HepG2 (cell line): Measurements from ENCODE around the gene CASR. TPM values are rescaled to one million over a fixed set of nuclear protein-coding genes. Genes with fewer than 3 reads are reported as not detected.

Experiments
- ATAC-seq: fragments of 200-7000 bp; cut with Tn5 transposase; 3 replicates; pipeline ENCODE4 v1.9.1; 2020; ENCODE audit warnings: mild to moderate bottlenecking, moderate library complexity
- BruUV-seq: library from RNA; stranded (reverse); fragments of 400-500 nt; replicated peaks from 2 replicates; lab custom pipeline; 2021; lab: Mats Ljungman, UMichigan
- CTCF ChIA-PET: fragments of 300-600 bp; formaldehyde crosslinking; extraction: SDS; loops from one replicate; lab custom pipeline; 2021; ENCODE audit warnings: low total read pairs, inconsistent platforms, low intra/inter-chr PET ratio; lab: Yijun Ruan, JAX
- POLR2A ChIA-PET: fragments of 350-600 bp; sonication (Branson Sonifier 250); formaldehyde crosslinking; loops from one replicate; lab custom pipeline; 2020; ENCODE audit warnings: antibody characterized with exemption, inconsistent platforms; lab: Yijun Ruan, JAX
- DNase-seq: peaks from one replicate; pipeline ENCODE4 v3.0.0-alpha.2; 2015; ENCODE audit warnings: low spot score
- FAIRE-seq: peaks from 3 replicates; lab custom pipeline; 2011; peaks lifted over from hg19 to GRCh38; lab: Jason Lieb, UNC
- H2AFZ ChIP-seq: one replicate; pipeline ENCODE4 v1.6.1; 2011; ENCODE audit warnings: low read length, inconsistent platforms
- H3K27ac ChIP-seq: fragments of 300-600 bp; 3 replicates; pipeline ENCODE4 v1.8.0; 2011; ENCODE audit warnings: mixed run types, mild to moderate bottlenecking, mixed read lengths, low read length, inconsistent platforms; ENCODE audit not compliant: insufficient read depth; ENCODE audit errors: extremely low read length
- H3K27me3 ChIP-seq, 2 experiments: fragments of 200-600 bp in 1 of 2; 2 replicates in 1 of 2; 3 replicates in 1 of 2; pipeline versions ENCODE4 v1.6.0 to v1.8.0; 2011; ENCODE audit warnings: low read length in 2 of 2, mild to moderate bottlenecking in 2 of 2, moderate library complexity in 2 of 2, inconsistent platforms in 1 of 2; ENCODE audit not compliant: insufficient read depth in 2 of 2, control insufficient read depth in 1 of 2
- H3K36me3 ChIP-seq, 2 experiments: fragments of 200-600 bp in 1 of 2; replicated peaks in 1 of 2; 2 replicates in 1 of 2; 3 replicates in 1 of 2; pipeline versions ENCODE4 v1.5.1 to v1.8.0; 2011; ENCODE audit warnings: low read length in 2 of 2, inconsistent platforms in 1 of 2; ENCODE audit not compliant: insufficient read depth in 2 of 2, control insufficient read depth in 1 of 2
- H3K4me1 ChIP-seq: 2 replicates; pipeline ENCODE4 v1.5.1; 2012; ENCODE audit warnings: low read length, inconsistent platforms; ENCODE audit not compliant: insufficient read depth
- H3K4me2 ChIP-seq: 2 replicates; pipeline ENCODE4 v1.6.0; 2011; ENCODE audit warnings: low read depth, low read length, inconsistent platforms
- H3K4me3 ChIP-seq, 3 experiments: fragments of 200-600 bp in 1 of 3; sonication (generic), shearing (Covaris generic) in 1 of 3; replicated peaks in 1 of 3; 2 replicates each; pipeline ENCODE4 v1.5.1; 2011 to 2016; ENCODE audit warnings: low read length in 3 of 3, inconsistent platforms in 2 of 3, low read depth in 2 of 3, mild to moderate bottlenecking in 2 of 3, control low read depth in 1 of 3, mixed read lengths in 1 of 3; ENCODE audit not compliant: insufficient read depth in 1 of 3
- H3K79me2 ChIP-seq: one replicate; pipeline ENCODE4 v1.6.1; 2011; ENCODE audit warnings: low read length, inconsistent platforms; ENCODE audit not compliant: insufficient read depth
- H3K9ac ChIP-seq: 2 replicates; pipeline ENCODE4 v1.6.0; 2011; ENCODE audit warnings: mild to moderate bottlenecking, low read depth, low read length, inconsistent platforms; ENCODE audit not compliant: insufficient read depth
- H3K9me3 ChIP-seq: 2 replicates; pipeline ENCODE4 v1.5.1; 2012; ENCODE audit warnings: mild to moderate bottlenecking, low read length
- H4K20me1 ChIP-seq: 2 replicates; pipeline ENCODE4 v1.6.0; 2011; ENCODE audit warnings: inconsistent platforms, mild to moderate bottlenecking, low read length, moderate library complexity; ENCODE audit not compliant: insufficient read depth
- ARNT2 ChIP-seq: sonication (generic); formaldehyde crosslinking; IDR thresholded peaks from 2 replicates; pipeline ENCODE4 v1.8.0; 2022; ENCODE audit warnings: mild to moderate bottlenecking, low read depth, missing genetic modification reagents, moderate library complexity
- ATF1 ChIP-seq: IDR thresholded peaks from 2 replicates; pipeline ENCODE4 v1.6.1; 2016; ENCODE audit warnings: mild to moderate bottlenecking, control low read depth
- HDAC1 ChIP-seq: sonication (generic); formaldehyde crosslinking; IDR thresholded peaks from 2 replicates; pipeline ENCODE4 v1.5.1; 2020; ENCODE audit warnings: mild to moderate bottlenecking, missing genetic modification reagents
- MLXIP ChIP-seq: sonication (generic); formaldehyde crosslinking; IDR thresholded peaks from 2 replicates; pipeline ENCODE4 v1.9.0; 2021; ENCODE audit warnings: missing genetic modification reagents, borderline replicate concordance
- PTBP1 ChIP-seq: fragments of 200-400 bp; formaldehyde crosslinking; IDR thresholded peaks from 2 replicates; pipeline ENCODE4 v1.6.1; 2018; ENCODE audit warnings: low read length, low read depth; ENCODE audit not compliant: poor library complexity, severe bottlenecking
- RXRB ChIP-seq: IDR thresholded peaks from 2 replicates; pipeline ENCODE4 v1.6.1; 2016; ENCODE audit warnings: borderline replicate concordance, missing genetic modification reagents, missing compliant biosample characterization
- SPEN ChIP-seq: sonication (generic); formaldehyde crosslinking; IDR thresholded peaks from 2 replicates; pipeline ENCODE4 v1.5.1; 2020; ENCODE audit warnings: low read depth, mild to moderate bottlenecking, missing genetic modification reagents
- SRSF1 ChIP-seq: fragments of 200-400 bp; formaldehyde crosslinking; optimal IDR thresholded peaks from 2 replicates; pipeline ENCODE3; 2017; ENCODE audit warnings: mild to moderate bottlenecking, low read depth, low read length, moderate library complexity
- TBX3 ChIP-seq: fragments of 450-650 bp; IDR thresholded peaks from 2 replicates; pipeline ENCODE4 v1.6.1; 2017; ENCODE audit warnings: antibody characterized with exemption, mild to moderate bottlenecking, inconsistent platforms, borderline replicate concordance
- ZNF136 ChIP-seq: sonication (generic); formaldehyde crosslinking; IDR thresholded peaks from 2 replicates; pipeline ENCODE4 v1.8.1; 2022; ENCODE audit warnings: low read depth, mild to moderate bottlenecking, moderate library complexity, missing genetic modification reagents
- ZNF180 ChIP-seq: sonication (generic); formaldehyde crosslinking; IDR thresholded peaks from 2 replicates; pipeline ENCODE4 v1.4.0; 2020; ENCODE audit warnings: low read depth, missing genetic modification reagents, borderline replicate concordance
- ZSCAN25 ChIP-seq: sonication (generic); formaldehyde crosslinking; IDR thresholded peaks from 2 replicates; pipeline ENCODE4 v1.8.0; 2022; ENCODE audit warnings: mild to moderate bottlenecking, missing genetic modification reagents
- WGBS: methylation state at CpG from one replicate; pipeline ENCODE4 v1.1.6; 2017; ENCODE audit warnings: low lambda C conversion rate; 5-methylcytosine and 5-hydroxymethylcytosine counted together
- in situ Hi-C: cut with HindIII; loops from 2 replicates; pipeline ENCODE4 v1.10.0; 2017; ENCODE audit warnings: low pct_unique_long_range_greater_than_20kb; ENCODE audit not compliant: extremely low pct_ligation_motif_present
- intact Hi-C: fragments of 100-400 bp; cut with micrococcal nuclease; formaldehyde crosslinking; loops from one replicate; pipeline ENCODE4 v1.10.0; 2022; ENCODE audit not compliant: unreplicated experiment
- polyA plus RNA-seq, 8 experiments: library from polyadenylated mRNA; depleted of rRNA in 3 of 8; stranded (reverse) in 7 of 8; unstranded in 1 of 8; fragments of >200 nt; fragmentation: Illumina TruSeq in 4 of 8; extraction: Trizol in 4 of 8; gene quantifications; 2 replicates each; pipeline versions ENCODE4 v1.2.1 to v1.2.3, GENCODE V29; 2011 to 2016; ENCODE audit warnings: low read depth in 4 of 8, missing spikeins in 1 of 8, mixed read lengths in 1 of 8; ENCODE audit not compliant: insufficient read depth in 1 of 8
- total RNA-seq, 5 experiments: library from RNA; depleted of rRNA; stranded (reverse); fragments of >200 nt; fragmentation: Illumina TruSeq; extraction: Trizol; gene quantifications; 2 replicates each; pipeline ENCODE4 v1.2.3, GENCODE V29; 2016; ENCODE audit warnings: low read depth in 1 of 5
- TF ChIP-seq, protein P1 (sequence below): sonication (generic); formaldehyde crosslinking; IDR thresholded peaks from 2 replicates; pipeline ENCODE4 v1.8.1; 2023; ENCODE audit warnings: mild to moderate bottlenecking, missing genetic modification reagents
- TF ChIP-seq, protein P2 (sequence below): sonication (generic); IDR thresholded peaks from 2 replicates; pipeline ENCODE4 v1.6.1; 2016; ENCODE audit warnings: low read depth, borderline replicate concordance
- TF ChIP-seq, protein P3 (sequence below): sonication (generic); formaldehyde crosslinking; IDR thresholded peaks from 2 replicates; pipeline ENCODE4 v1.8.0; 2022; ENCODE audit warnings: low read depth, missing genetic modification reagents
- TF ChIP-seq, protein P4 (sequence below): sonication (generic); formaldehyde crosslinking; IDR thresholded peaks from 2 replicates; pipeline ENCODE4 v1.4.0; 2020; ENCODE audit warnings: missing genetic modification reagents

The CASR gene
- total and polyA plus RNA-seq, 2 of the 13 experiments (the other 11 are each of a cell fraction or from before 2014, with no cell fraction given): not detected

DNA sequence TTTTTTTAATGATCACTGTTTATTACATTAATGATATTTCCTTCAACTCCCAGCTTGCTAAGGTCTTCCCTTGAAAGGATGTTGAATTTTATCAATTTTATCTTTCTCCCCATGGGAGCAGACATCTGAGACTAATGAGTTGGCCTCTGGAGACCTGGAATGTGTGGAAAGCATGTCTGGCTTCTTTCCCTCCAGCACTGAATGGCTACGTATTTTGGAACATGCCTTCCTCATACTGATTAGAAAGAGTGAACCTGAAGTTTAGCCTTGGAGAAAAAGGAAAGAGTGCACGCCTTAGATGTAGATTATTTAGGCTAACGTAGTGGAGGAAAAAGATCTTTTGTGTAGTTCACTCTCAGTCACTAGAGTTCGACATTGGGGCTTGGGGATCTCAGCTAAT, 25.1 kb downstream of the CASR start:
- intact Hi-C loops: no loop called here
- Histone ChIP-seq H3K4me2 (no peak overlapping the region), H3K4me3 (no peak overlapping the region)
- no TSS peak for BruUV-seq
- CTCF ChIA-PET: no interaction called here
- TF ChIP-seq RXRB: no peak
- TF ChIP-seq, protein P1, sequence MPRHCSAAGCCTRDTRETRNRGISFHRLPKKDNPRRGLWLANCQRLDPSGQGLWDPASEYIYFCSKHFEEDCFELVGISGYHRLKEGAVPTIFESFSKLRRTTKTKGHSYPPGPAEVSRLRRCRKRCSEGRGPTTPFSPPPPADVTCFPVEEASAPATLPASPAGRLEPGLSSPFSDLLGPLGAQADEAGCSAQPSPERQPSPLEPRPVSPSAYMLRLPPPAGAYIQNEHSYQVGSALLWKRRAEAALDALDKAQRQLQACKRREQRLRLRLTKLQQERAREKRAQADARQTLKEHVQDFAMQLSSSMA: no peak
- TF ChIP-seq ZNF180 (CRISPR knock-in tag): no peak
- no peak for TF ChIP-seq SPEN (CRISPR knock-in tag)
- no peak for TF ChIP-seq SRSF1
- TF ChIP-seq, protein P2, sequence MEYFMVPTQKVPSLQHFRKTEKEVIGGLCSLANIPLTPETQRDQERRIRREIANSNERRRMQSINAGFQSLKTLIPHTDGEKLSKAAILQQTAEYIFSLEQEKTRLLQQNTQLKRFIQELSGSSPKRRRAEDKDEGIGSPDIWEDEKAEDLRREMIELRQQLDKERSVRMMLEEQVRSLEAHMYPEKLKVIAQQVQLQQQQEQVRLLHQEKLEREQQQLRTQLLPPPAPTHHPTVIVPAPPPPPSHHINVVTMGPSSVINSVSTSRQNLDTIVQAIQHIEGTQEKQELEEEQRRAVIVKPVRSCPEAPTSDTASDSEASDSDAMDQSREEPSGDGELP: no peak
- TF ChIP-seq, protein P3, sequence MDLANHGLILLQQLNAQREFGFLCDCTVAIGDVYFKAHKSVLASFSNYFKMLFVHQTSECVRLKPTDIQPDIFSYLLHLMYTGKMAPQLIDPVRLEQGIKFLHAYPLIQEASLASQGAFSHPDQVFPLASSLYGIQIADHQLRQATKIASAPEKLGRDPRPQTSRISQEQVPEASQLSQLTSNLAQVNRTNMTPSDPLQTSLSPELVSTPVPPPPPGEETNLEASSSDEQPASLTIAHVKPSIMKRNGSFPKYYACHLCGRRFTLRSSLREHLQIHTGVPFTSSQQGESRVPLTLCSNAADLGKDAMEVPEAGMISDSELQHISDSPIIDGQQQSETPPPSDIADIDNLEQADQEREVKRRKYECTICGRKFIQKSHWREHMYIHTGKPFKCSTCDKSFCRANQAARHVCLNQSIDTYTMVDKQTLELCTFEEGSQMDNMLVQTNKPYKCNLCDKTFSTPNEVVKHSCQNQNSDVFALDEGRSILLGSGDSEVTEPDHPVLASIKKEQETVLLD: no peak
- TF ChIP-seq, protein P4, sequence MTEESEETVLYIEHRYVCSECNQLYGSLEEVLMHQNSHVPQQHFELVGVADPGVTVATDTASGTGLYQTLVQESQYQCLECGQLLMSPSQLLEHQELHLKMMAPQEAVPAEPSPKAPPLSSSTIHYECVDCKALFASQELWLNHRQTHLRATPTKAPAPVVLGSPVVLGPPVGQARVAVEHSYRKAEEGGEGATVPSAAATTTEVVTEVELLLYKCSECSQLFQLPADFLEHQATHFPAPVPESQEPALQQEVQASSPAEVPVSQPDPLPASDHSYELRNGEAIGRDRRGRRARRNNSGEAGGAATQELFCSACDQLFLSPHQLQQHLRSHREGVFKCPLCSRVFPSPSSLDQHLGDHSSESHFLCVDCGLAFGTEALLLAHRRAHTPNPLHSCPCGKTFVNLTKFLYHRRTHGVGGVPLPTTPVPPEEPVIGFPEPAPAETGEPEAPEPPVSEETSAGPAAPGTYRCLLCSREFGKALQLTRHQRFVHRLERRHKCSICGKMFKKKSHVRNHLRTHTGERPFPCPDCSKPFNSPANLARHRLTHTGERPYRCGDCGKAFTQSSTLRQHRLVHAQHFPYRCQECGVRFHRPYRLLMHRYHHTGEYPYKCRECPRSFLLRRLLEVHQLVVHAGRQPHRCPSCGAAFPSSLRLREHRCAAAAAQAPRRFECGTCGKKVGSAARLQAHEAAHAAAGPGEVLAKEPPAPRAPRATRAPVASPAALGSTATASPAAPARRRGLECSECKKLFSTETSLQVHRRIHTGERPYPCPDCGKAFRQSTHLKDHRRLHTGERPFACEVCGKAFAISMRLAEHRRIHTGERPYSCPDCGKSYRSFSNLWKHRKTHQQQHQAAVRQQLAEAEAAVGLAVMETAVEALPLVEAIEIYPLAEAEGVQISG (CRISPR knock-in tag): no peak
- TF ChIP-seq ARNT2 (CRISPR knock-in tag): no peak
- no peak for TF ChIP-seq MLXIP (CRISPR knock-in tag)
- TF ChIP-seq PTBP1: no peak
- TF ChIP-seq ZNF136 (CRISPR knock-in tag): no peak
- TF ChIP-seq ATF1 (CRISPR knock-in tag): no peak
- TF ChIP-seq TBX3: no peak
- TF ChIP-seq HDAC1: no peak
- TF ChIP-seq ZSCAN25 (CRISPR knock-in tag): no peak
- TF ChIP-seq, all 625 proteins: peak for 0
- Histone ChIP-seq H2AFZ (no peak overlapping the region), H3K9me3 (no peaks in the 10 kb centered on the region), H3K9ac (no peak overlapping the region), H3K27ac (no peak overlapping the region), H3K36me3 (no peaks in the 10 kb centered on the region), H4K20me1 (no peaks in the 10 kb centered on the region), H3K4me1 (no peaks in the 10 kb centered on the region), H3K27me3 (no peaks in the 10 kb centered on the region; a peak in 1 of 5 replicates), H3K79me2 (no peaks in the 10 kb centered on the region)
- DNase-seq: no peak
- in situ Hi-C loops: no loop called here
- POLR2A ChIA-PET: no interaction called here
- 1% methylated on average over 4 of the region's 4 CpGs for WGBS
- FAIRE-seq: no peak
- ATAC-seq: no peak
